NCI-H1930 (cell line): Measurements from ENCODE around the gene THSD7B.

Experiments used
- DNase-seq, 2 experiments: peaks; one replicate each; lab custom pipeline; 2025; lab: John Stamatoyannopoulos, UW

The THSD7B gene

DNA sequence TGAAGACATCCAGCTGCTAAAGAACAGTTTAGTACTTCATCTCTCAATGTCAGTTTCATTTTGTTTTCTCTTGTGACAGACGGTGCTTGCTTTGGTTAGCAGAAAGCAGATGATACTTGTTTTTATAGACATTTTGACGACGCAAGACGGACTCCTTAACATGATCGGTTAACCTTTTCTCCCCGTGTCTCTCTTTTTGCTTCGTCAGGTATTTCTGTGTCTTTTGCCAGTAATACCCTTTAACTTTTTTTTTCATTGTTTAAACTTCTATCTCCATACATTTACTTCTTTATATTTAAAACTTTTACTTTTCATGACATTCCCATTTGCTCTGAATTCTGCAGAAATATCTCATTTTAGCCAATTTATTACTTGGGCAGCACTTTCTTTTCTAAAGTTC, 57.9 kb downstream of the THSD7B start:
- no peak for DNase-seq

DNA sequence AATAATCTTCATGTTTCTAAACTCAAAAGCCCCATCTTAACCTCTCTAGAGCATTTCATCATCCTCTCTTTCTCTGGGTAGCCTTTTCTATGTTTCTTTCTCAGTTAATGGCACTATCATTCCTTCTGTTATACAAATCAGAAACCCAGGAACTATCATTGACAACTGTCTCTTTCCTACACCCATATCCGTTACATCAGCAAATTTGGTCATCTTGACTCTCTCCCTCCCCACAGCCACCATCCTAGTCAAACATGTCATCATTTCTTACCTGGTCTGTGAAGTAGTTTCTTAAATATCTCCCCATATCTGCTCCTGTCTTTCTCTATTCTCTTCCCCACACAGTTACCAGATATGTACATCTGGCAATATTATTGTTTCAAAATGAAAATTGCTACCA, 62.8 kb downstream of the THSD7B start:
- DNase-seq = no peak

DNA sequence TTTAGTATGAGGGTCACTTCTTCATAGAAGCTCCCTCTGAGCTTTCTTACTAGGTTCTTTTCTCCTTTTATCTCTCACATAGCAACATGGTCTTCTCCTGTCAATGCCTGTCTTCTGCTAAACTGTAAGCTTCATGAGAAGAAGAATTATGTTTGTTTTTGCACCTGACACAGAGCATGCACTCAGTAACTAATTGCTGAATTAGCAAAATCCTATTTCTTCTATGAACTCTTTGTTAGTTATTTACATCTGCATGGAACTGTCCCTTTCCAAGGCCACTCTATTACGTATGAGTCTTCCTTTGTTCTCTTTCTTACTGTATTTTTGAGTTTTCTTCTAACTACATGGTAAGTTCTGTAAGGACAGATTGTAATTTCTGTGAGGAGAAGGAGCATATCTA, 63.4 kb downstream of the THSD7B start:
- DNase-seq = no peak

DNA sequence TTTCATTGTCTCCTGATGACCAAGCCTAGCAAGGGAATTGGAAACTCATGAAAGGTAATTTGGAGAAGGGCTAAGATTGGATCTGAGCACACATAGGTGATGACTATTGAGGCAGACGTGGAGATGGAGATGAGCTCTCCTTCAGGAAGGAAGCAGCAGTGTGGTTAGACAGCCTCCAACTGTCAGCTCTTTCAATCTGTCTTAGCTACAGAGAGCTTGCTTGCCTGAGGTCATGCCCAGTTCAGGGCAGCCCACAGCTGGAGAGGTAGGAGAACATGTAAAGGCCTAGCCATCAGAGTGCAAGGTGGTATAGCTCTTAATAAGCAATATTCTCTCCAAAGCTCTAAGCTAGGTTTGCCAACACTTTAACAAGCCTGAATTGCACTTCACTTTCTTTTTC, 79.2 kb downstream of the THSD7B start:
- no peak for DNase-seq

DNA sequence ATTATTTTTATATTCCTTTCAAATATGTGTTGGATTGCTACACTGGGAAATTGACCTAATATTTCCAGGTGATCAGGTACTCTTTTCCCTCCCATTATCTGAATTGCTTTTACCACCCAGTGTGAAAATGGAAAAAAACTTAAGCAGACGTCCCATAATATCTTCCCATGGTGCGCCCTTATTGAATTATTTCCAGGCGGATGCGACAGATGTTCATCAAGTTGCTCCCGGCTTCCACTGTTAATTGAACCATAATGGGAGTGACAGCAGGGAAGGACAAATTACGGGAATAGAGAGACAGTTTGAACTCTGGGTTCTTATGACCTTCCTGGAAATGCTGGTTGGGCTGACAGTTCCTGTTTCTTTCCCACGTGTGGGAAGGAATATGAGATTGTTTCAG, 93.3 kb downstream of the THSD7B start:
- peak in 1 of 2 experiments; percentile 24 for DNase-seq

DNA sequence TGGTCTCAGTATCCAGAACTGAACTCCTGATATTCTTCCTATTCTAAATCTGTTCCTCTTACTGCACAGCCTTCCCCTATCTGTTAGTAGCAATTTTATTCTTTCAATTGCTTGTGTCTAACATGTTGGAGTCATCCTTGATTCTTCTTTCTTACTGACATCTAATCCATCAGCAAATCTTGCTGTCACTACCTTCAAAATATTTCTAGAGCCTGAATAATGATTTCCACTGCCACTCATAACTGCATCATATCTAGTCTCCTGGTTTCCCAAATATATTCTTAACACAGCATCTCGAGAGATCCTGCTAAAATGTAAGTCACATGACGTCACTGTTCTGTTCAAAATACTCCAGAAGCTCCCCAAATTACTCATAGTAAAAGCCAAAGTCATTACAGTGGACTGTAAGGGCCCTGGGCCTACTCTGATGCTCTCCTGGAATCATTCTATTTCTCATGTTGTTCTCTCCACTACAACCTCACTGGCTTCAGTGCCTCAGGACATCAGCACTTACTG, 95.2 kb downstream of the THSD7B start:
- no peak for DNase-seq

DNA sequence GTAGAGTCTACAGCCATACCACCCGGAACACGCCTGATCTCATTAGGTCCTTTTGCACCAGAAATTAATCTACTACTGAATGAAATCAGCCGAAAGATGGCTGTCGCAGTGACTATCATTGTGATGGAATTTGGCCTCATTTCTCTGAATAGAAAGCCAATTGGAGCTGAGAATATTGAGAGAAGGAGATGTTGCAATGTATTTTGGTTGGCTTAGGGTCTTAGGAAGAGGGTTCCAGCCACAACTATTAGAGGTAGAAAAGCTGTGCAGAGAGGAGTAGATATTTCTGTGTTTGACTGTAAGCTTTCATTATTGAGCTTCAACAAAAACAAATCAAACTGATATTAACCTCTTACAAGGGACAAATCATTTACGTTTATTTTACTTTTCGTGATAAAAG, 98.1 kb downstream of the THSD7B start:
- no peak for DNase-seq

DNA sequence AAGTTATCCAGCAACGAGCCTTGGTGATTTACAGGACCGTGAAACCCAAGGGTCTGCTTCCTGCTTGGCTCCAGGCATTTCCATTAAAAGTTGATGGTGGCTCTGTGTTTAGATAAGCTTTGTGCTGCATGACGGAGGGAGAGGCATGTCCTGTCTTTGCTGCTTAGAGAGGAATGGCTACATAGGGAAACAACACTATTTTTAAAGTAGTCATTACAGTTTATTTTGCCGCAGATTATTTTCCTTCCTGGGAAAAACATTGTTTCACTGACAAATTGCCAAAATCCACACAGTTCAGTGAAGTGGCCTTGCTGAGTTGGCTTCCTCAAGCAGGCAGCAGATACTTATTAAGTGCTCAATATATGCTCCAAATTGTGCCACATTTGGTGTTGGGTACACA, 98.5 kb downstream of the THSD7B start:
- no peak for DNase-seq

DNA sequence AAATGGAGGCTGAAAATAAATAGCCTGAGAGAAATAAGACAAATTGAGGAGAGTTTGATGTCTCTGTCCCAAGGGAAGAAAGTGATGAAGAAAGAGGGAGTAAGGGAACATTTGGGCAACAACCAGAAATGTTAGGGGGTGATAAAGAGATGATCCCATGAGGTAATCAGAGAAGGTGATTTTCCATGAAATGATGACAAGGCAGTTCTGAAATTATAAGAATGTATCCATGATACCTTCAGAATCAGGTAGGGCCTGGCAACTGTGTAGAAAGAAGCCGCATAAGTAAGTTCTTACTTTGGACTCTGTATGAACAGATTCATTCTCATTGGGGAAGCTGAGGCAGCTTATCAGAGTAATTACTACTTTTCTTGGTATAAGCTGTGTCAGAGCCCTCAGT, 106.1 kb downstream of the THSD7B start:
- no peak for DNase-seq

DNA sequence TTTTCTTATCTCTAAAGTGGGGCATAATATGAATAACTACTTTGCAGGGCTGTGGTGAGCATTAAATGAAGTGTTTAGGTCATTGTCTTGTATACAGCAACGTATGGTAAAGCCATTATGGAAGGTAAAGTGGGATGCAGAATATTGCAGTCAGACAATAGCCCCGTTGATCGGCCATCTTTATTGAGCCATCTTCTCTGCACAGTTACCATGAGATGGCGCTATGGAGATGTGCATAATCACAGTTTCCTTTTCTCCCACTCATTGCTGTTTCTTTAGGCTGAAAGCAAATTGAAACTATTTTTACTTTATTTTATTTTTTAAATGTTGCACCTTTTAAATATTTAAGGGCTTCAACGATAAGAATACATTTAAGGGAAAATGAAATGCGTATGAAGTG, 108.9 kb downstream of the THSD7B start:
- peak in 1 of 2 experiments; percentile 16 for DNase-seq

DNA sequence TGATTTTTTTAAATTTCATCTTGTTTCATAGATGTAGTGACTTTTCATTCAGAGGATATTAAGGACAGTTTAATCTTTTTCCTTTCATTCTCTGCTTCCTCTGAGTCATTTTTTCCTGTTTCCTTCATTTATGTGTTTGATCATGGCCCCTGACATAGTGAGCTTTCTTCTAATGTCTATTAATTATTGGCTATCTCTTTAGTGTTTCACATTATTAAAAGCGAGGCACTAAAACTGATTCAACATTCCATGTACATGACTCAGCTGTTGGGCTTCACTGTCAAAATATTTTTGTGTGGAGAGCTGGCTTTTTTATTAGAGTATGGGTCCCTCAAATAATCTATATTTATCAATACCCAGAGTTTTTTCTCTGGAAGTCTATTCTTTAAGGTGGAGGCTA, 125.8 kb downstream of the THSD7B start:
- no peak for DNase-seq

DNA sequence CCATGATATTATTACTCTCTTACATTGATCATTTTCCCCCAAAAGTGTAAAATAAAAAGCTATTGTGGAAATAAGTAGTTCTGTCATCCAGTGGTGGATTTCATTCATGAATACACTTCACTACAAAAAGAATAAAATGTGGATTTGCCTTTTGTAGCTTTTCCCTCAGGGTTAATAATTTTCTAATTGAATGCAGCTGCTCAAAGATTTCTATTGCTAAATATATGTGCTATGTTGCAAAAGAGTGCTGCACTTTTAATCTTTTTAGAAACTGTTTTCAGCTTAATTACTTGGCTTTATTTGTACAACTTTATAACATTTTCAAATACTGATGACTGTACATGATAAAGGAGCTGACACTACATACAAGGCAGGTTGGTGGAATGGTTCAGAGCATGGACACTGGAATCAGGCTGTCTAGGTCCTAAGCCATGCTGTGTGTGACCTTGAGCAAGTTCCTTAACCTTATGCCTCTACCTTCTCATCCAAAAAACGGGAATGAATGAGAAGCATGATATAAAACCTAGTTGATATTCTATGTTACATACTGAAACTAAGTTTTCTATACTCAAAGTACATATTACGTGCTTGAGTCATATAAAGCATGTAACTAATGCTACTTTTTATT, 128.8 kb downstream of the THSD7B start:
- DNase-seq = no peak

DNA sequence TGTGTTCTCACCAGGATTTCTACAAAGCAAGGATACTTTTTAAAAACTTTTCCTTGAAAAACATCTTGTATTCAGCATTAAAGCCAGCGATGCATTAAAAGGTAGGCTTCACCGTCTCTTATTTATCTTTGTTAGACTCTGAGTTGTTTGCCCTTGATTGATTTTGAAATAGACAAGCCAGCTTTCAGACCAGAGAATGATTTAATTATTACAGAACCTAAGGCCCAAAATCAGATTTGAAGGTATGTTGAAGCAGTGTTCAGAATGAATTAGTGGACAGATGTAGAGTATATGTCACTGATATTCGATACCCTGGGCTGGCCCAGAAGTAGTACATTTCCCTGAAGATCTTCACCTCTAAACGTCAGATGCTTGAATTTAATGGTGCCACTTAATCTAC, 136.4 kb downstream of the THSD7B start:
- DNase-seq = no peak

DNA sequence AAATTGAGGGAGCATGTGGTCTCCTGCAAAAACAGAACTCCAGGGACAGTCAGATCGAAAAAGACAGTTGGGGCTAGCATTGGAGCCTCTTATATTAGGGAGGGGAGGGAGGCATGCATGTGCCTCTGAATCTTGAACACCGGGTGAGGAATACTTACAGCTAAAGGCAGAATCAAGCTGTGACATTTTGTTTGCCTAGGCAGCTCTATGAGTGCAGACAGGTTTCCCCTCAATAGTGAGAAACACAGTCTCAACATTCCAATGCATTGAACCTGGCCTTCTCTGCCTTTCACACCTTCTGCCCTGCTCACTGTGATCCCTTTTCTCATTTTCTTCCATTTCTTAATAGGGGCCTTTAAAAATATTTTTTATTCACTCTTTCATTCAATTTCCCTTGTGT, 140.4 kb downstream of the THSD7B start:
- DNase-seq = no peak

DNA sequence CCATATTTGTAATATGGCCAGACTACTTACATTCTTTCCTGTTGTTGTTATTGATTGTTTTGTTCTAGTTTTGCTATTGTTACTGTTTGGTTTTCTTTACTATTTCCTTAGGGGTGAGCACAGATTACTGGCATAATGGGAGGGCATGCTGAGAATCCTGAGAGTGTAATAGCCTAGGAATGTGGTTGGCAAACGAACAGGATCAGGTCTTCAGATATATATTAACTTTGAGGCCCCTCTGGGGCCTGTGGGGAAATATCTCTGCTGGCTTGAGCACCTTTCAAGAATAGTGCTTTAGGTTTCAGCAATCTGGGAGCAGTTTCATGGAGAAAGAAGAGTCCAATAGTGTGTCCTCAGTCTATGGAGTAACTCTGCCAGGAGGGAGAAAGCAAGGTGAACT, 144.4 kb downstream of the THSD7B start:
- DNase-seq = no peak

DNA sequence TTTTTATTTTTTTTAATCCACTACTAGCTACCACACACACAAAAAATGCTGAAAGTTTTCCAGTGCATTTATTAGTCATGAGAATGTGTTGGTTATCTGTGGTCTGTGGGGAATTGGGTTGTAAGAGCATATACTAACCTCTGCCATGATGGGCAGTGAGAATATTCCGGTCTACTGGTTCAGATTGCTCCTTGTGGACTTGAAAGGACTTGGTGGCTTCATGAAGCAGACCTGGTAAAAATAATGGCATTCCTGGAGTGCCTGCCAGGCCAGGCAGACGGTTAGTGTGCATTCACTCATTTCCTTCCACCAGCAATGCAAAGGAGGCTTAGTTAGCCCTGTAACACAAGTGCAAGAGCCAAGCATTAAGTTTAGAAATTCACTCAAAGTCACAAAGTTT, 150.8 kb downstream of the THSD7B start:
- no peak for DNase-seq

DNA sequence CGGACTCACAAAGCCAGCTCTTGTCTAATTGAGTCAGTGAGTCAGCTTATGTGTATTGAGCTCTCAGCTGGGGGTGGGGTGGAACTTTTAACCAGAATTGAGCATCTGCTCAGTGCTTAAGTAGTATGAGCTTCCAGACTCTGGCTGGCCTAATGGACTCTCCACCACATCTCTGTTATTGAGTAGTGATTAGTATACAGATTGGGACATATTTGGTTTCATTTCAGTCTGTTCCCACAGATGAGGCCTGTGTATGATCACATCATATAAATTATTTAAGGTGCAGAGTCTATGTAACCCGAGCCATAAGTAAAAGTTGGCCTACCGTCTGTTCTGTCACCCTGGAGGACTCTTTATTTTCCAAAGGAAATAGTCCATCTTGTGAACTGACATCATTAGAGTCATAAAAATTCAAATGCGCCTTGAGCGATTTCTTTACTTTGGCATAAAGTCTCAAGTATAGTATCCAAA, 152.1 kb downstream of the THSD7B start:
- no peak for DNase-seq

DNA sequence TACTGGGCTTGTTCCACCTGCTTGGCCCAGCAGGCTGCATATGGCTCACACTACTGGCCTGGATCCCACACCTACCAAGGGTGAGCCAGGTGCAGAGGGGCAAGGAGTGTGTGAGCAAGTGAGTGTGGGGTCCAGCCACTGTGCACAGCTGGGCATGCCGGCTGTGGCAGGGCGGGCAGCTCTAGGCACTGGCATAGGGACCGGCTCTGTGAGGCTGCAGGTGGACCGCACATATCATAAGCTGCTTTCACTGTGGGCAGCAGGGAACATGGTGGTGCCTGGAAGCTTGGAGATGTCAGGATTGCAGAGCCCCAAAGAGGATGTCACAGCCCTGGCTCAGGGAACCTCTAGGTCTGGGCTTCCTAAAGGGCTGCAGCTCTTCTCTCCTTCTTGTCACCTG, 154.3 kb downstream of the THSD7B start:
- no peak for DNase-seq

DNA sequence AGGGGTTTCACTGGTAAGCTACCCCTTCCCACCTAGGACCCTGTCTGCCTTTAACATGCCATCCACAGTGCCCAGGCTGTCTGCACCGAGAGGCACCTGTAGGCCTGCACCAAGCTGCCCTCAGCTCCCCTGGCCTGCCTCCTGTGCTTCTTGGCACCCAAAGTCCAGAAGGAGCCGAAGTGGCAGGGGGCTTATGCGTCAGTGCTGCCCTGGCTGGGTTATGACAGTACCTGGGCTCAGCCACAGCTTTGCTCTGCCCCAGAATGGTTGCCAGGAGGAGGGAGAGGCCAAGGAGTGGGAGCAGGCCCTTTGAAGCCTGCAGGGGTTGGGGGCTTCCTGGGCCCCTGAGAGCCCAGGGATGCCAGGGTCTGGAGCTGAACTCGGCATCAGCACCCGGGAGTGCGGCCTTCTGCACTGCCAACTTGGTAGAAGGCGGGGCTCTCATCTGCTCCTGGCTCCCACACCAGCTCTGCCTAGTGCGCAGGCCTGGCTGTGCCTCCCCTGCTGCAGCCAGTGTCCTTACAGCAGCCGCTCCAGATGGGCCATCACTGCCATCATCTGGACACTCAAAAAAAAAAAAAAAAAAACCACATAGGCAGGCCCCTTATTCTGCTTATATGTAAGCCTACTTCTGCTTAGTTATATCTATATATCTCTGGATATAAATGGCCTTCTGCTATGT, 155.4 kb downstream of the THSD7B start:
- no peak for DNase-seq

DNA sequence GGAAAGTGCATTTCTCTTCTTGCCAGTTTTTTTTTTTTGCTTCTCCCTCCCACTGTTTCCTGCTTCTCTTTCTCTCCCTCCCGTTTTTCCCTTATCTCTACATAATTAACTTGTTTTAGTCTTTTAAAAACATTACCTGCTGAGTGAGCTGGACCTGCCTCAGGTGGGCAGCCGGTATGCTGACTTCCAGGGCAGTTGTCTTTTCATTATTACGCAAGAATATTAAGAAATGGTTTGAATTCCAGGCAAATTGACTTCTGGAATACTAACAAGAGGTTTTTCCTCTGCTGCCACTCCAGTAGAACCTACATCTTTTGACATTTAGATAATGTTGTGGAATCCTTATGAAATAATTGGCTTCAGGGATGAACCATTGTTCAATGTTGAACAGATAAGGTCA, 161.8 kb downstream of the THSD7B start:
- DNase-seq = no peak

DNA sequence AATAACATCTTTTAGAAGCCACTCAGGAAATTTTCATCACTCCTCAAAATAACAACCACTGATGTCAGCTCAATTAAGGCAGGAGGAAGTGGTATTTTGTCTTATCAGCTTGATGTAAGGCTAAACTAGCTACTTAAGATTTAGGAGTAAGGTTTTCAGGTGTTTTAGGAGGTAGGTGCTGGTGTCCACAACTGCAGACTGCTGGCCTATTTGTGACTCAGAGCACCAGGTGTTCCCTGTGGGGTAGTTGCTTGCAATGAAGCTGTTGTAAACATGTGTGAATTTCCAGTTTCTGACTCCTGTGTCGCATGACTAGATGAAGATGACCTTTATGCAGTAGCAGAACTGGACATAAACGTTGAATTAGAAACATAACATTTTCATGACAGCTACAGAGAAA, 164.2 kb downstream of the THSD7B start:
- DNase-seq = no peak

DNA sequence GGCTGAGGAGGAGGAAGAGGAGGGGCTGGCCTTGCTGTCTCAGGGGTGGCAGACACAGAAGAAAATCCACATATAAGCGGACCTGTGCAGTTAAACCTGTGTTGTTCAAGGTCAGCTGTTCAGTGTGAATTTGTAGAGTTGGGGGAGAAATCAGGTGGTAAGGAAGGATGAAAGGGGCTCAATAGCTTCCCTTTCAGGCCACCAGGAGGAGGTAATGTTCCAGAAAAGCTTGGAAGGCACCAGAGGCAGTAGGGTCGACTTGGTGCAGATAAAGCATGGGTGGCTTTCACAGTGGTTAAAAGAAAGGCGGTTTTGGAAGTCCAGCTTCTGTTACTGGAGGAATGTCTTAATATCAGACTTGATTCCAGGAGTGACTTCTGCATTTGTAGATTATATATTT, 167.4 kb downstream of the THSD7B start:
- peak in 1 of 2 experiments; percentile 16 for DNase-seq

DNA sequence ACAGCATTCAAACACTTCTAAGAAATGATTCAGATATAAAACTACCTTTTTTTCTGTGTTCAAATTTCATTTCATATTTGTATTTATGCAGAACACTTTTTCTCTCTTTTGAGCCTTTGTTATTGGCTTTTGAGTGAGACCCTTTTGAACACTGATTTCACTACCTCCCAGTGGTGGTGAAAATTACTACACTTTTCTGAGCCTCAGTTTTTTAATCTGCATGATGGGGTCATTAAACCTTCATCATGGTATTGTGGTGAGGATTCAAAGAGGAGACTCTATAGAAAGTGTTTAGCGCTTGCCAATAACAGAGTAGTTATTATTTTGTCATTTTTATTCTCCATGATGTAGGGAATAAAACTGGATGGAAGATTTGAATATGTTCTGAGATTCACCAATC, 169.8 kb downstream of the THSD7B start:
- no peak for DNase-seq

DNA sequence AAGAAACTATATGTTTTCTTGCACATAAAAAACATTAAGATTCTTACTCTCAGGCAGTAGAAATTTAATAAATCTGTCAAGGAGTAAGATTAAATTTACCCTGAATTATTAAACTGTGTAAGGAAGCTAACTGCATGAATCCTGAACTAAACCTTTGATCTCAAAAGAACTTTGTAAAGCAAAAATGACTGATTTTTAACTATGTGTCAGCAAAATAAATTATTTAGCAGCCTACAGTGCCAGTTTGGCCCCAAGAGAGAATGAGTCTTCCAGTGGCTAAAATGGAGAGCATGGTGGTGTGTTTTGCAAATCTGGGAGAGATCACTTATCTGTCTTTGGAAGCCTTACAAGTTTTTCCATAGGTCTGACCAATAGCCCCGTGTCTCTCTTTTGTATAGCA, 190.7 kb downstream of the THSD7B start:
- no peak for DNase-seq
